ENCODE measurements around the gene MAPK10.

- TF ChIP-seq YY1 (tag by site-specific recombination; IDR thresholded peaks at IDR 0.05) (no peak), ZNF768 (tag by site-specific recombination; IDR thresholded peaks at IDR 0.05) (no peak), PATZ1 (tag by site-specific recombination; IDR thresholded peaks at IDR 0.05) (no peak), ZBTB17 (tag by site-specific recombination; IDR thresholded peaks at IDR 0.05) (no peak), MEIS1 (CRISPR knock-in tag; IDR thresholded peaks at IDR 0.05; ENCODE audit: borderline replicate concordance) (no peak), BCL11B (tag by site-specific recombination; IDR thresholded peaks at IDR 0.05; ENCODE audit: low read depth) (no peak), SETDB1 (IDR thresholded peaks at IDR 0.05; ENCODE audit: insufficient read length, low read length) (no peak)
- TF ChIP-seq, protein P1, sequence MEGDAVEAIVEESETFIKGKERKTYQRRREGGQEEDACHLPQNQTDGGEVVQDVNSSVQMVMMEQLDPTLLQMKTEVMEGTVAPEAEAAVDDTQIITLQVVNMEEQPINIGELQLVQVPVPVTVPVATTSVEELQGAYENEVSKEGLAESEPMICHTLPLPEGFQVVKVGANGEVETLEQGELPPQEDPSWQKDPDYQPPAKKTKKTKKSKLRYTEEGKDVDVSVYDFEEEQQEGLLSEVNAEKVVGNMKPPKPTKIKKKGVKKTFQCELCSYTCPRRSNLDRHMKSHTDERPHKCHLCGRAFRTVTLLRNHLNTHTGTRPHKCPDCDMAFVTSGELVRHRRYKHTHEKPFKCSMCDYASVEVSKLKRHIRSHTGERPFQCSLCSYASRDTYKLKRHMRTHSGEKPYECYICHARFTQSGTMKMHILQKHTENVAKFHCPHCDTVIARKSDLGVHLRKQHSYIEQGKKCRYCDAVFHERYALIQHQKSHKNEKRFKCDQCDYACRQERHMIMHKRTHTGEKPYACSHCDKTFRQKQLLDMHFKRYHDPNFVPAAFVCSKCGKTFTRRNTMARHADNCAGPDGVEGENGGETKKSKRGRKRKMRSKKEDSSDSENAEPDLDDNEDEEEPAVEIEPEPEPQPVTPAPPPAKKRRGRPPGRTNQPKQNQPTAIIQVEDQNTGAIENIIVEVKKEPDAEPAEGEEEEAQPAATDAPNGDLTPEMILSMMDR (tag by site-specific recombination; IDR thresholded peaks at IDR 0.05): no peak
These were observed 175.0 kb downstream of the MAPK10 start for GRCh38 chr4:86184901-86185285.

All from HEK293 (cell line).